Dendritic cell treated with granulocyte-macrophage colony-stimulating factor and Interleukin-4, amounts not matched to agents 40 ng/mL and 50 ng/mL, for 4 days (primary cell): ENCODE data around the gene HTD2.

ENCODE experiments used
- H3K27ac Mint-ChIP-seq: one replicate; pipeline ENCODE4 v1.8.0; 2022; ENCODE audit warnings: mild to moderate bottlenecking, mixed read lengths
- H3K27me3 Mint-ChIP-seq: one replicate; pipeline ENCODE4 v1.8.0; 2022; ENCODE audit warnings: mild to moderate bottlenecking, mixed read lengths
- H3K36me3 Mint-ChIP-seq: one replicate; pipeline ENCODE4 v1.8.0; 2022; ENCODE audit warnings: low read depth, mixed read lengths
- H3K4me1 Mint-ChIP-seq: one replicate; pipeline ENCODE4 v1.8.0; 2022; ENCODE audit warnings: low read depth, mixed read lengths
- H3K4me3 Mint-ChIP-seq: one replicate; pipeline ENCODE4 v1.8.0; 2022; ENCODE audit warnings: mild to moderate bottlenecking, moderate library complexity, mixed read lengths
- H3K9me3 Mint-ChIP-seq: one replicate; pipeline ENCODE4 v1.8.0; 2022; ENCODE audit warnings: mixed read lengths
- intact Hi-C: fragments of 100-400 bp; cut with micrococcal nuclease; formaldehyde crosslinking; loops from one replicate; pipeline ENCODE4 v1.15.0; 2022

HTD2 gene

DNA sequence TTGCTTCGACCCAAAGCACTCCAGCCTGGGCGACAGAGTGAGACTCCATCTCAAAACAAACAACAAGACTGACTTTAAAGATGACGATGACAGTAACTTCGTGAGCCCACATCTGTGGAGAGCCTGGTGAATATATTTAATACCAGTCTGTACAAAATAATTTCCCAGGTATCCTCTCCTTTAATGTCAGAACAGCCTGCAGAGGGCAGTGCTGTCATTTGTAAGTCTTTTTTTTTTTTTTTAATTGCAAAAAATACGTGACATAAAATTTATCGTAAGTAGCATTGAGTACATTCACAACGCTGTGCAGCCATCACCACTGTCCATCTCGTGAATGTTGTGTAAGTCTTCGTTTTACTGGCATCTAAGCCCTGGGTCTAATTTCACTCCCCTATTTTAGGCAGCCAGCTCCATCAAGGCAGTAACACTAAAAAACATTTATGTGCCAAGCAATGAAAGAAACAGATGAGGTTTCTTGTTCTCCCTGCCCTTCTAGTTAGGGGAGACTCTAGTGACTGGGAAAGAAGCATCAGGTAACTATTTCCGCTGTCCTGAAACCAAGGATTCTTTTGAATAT is 1.4 kb downstream of the HTD2 start:
- peaks cover 25% of the 10 kb centered on the region for H3K4me1 Mint-ChIP-seq
- intact Hi-C loops: loop anchor here (2.0 to 10.0 kb wide), 2 partner anchors 225 to 303 kb away; partner anchors contain the start of gene FLNB
- no peaks in the 10 kb centered on the region for H3K9me3 Mint-ChIP-seq
- H3K4me3 Mint-ChIP-seq: peak overlapping the region; percentile 86
- H3K36me3 Mint-ChIP-seq: peaks cover 62% of the 10 kb centered on the region
- peak overlapping the region; percentile 99 for H3K27ac Mint-ChIP-seq
- H3K27me3 Mint-ChIP-seq: no peaks in the 10 kb centered on the region

DNA sequence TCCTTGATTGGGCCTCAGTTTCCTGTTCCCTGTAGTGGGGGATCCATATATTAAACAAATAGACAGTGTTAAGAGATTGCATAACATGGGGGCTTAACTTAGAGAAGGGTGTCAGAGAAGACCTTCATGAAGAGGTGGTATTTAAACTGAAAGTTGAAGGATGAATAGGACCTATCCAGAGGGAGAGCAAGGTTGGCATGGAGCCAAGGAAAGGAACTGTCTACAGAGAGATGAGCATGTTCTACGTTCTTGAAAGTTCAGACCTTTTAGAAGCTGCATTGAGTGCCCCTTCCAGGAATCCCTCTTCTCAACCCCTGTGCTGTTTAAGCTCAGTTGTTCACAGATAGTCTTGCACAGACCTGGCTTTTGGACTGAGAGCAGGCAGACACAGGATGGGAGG is 2.4 kb downstream of the HTD2 start:
- intact Hi-C loops: loop anchor here (10.0 kb wide), 1 partner anchor 304 kb away; the partner anchor contains the start of gene FLNB
- no peaks in the 10 kb centered on the region for H3K9me3 Mint-ChIP-seq
- H3K27me3 Mint-ChIP-seq: no peaks in the 10 kb centered on the region
- H3K36me3 Mint-ChIP-seq: peaks cover 72% of the 10 kb centered on the region
- peaks cover 29% of the 10 kb centered on the region for H3K4me1 Mint-ChIP-seq
- no peak overlapping the region for H3K4me3 Mint-ChIP-seq
- peak overlapping the region; percentile 73 for H3K27ac Mint-ChIP-seq

- Mint-ChIP-seq H3K9me3 (no peaks in the 10 kb centered on the region), H3K4me3 (peak overlapping the region; percentile 44), H3K36me3 (peaks cover 72% of the 10 kb centered on the region), H3K4me1 (peaks cover 56% of the 10 kb centered on the region), H3K27ac (peak overlapping the region; percentile 90), H3K27me3 (no peaks in the 10 kb centered on the region)
- intact Hi-C loops: loop anchor here (5.0 kb wide), 1 partner anchor 174 kb away; the partner anchor contains the start of gene KCTD6
Measured at GRCh38 chr3:58317811-58318210, 11.5 kb downstream of the HTD2 start.

DNA sequence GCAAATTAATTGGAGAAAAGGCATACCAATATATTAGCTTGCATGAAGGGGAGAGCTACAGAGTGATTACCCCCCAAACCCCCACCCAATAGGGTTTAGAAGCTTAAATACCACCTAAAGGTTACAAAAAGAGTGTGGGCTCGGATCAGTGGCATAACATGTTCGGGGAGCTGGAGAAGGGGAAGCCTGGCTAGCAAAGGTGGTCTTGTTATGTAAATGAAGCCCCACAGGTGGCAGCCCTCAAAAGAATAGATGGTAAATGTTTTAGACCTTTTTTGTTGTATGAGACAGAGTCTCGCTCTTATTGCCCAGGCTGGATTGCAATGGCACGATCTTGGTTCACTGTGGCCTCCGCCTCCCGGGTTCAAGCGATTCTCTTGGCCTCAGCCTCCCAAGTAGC is 15.5 kb downstream of the HTD2 start:
- peaks cover 33% of the 10 kb centered on the region for H3K36me3 Mint-ChIP-seq
- no peaks in the 10 kb centered on the region for H3K27me3 Mint-ChIP-seq
- no peak overlapping the region for H3K27ac Mint-ChIP-seq
- H3K4me3 Mint-ChIP-seq: no peak overlapping the region
- H3K4me1 Mint-ChIP-seq: peaks cover 37% of the 10 kb centered on the region
- no peaks in the 10 kb centered on the region for H3K9me3 Mint-ChIP-seq
- intact Hi-C loops: loop anchor here (1.0 to 5.0 kb wide), 2 partner anchors 93 to 211 kb away; no protein-coding TSS in a partner anchor

GRCh38 chr3:58322793-58323192 is 16.5 kb downstream of the HTD2 start:
- H3K27ac Mint-ChIP-seq: no peak overlapping the region

DNA sequence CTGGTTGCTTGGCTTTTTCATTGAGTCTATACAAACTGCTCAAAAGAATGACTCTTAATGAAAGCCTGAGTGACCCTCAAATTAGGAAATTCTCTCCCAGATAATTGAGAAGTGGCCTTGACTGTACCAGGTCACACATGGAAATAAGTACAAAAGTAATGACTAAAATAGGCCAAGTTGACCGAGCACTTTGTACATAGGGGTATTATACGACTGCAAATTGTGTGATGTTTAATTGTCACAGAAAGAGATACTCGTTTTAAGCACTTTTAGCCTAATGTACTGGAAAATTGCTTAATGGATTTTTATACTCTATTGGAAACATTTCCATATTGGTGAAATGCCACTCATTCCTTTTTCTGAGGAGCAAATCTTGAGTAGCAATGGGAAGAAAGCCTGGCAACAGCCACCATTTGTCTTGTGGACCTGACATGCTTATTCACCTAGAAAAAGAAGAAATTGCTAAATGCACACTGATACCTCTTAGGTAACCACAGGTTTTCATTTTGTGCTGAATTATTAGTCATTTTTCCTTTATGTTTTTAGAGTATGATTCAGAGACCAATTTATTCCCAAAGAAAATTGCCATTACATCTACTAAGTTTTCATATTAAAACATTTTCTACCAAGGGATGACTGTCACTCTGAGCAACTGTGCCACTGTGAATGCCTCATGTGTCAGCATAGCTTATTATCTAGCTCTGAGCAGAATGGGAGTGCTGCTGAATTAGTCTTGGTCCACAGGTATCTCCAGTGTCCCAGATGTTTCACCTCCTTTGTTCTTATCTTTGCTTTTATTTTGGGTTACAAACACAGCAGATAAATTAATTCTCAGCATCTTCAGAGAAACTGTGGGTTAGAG is 17.4 kb downstream of the HTD2 start:
- Mint-ChIP-seq H3K27me3 (no peaks in the 10 kb centered on the region), H3K4me1 (peaks cover 18% of the 10 kb centered on the region), H3K4me3 (no peak overlapping the region), H3K9me3 (no peaks in the 10 kb centered on the region), H3K36me3 (peaks cover 14% of the 10 kb centered on the region), H3K27ac (no peak overlapping the region)
- intact Hi-C loops: loop anchor here (5.0 kb wide), 1 partner anchor 209 kb away; no protein-coding TSS in a partner anchor

More at GRCh38 chr3:58322793-58323192, 16.5 kb downstream of the HTD2 start:
- H3K27me3 Mint-ChIP-seq: no peaks in the 10 kb centered on the region
- intact Hi-C loops: loop anchor here (5.0 kb wide), 1 partner anchor 210 kb away; no protein-coding TSS in a partner anchor
- H3K36me3 Mint-ChIP-seq: peaks cover 23% of the 10 kb centered on the region
- no peak overlapping the region for H3K4me3 Mint-ChIP-seq
- peaks cover 27% of the 10 kb centered on the region for H3K4me1 Mint-ChIP-seq
- H3K9me3 Mint-ChIP-seq: no peaks in the 10 kb centered on the region

- no peak overlapping the region for H3K27ac Mint-ChIP-seq
- H3K4me3 Mint-ChIP-seq: no peak overlapping the region
- peaks cover 12% of the 10 kb centered on the region for H3K4me1 Mint-ChIP-seq
- no peaks in the 10 kb centered on the region for H3K27me3 Mint-ChIP-seq
- H3K36me3 Mint-ChIP-seq: peaks cover 4% of the 10 kb centered on the region
- no peaks in the 10 kb centered on the region for H3K9me3 Mint-ChIP-seq
- intact Hi-C loops: loop anchor here (5.0 kb wide), 1 partner anchor 208 kb away; no protein-coding TSS in a partner anchor
Measured at GRCh38 chr3:58324391-58325390, 18.4 kb downstream of the HTD2 start.

- no peaks in the 10 kb centered on the region for H3K27me3 Mint-ChIP-seq
- intact Hi-C loops: no loop called here
- H3K9me3 Mint-ChIP-seq: no peaks in the 10 kb centered on the region
- no peaks in the 10 kb centered on the region for H3K36me3 Mint-ChIP-seq
- H3K4me3 Mint-ChIP-seq: no peak overlapping the region
- H3K4me1 Mint-ChIP-seq: peaks cover 12% of the 10 kb centered on the region
- no peak overlapping the region for H3K27ac Mint-ChIP-seq
Measured at GRCh38 chr3:58325525-58325992, 19.2 kb downstream of the HTD2 start.

GRCh38 chr3:58326267-58326900 is 20.1 kb downstream of the HTD2 start:
- H3K27ac Mint-ChIP-seq: no peak overlapping the region
- intact Hi-C loops: no loop called here
- no peaks in the 10 kb centered on the region for H3K27me3 Mint-ChIP-seq
- H3K4me1 Mint-ChIP-seq: peaks cover 4% of the 10 kb centered on the region
- H3K9me3 Mint-ChIP-seq: no peaks in the 10 kb centered on the region
- H3K4me3 Mint-ChIP-seq: no peak overlapping the region
- no peaks in the 10 kb centered on the region for H3K36me3 Mint-ChIP-seq

DNA sequence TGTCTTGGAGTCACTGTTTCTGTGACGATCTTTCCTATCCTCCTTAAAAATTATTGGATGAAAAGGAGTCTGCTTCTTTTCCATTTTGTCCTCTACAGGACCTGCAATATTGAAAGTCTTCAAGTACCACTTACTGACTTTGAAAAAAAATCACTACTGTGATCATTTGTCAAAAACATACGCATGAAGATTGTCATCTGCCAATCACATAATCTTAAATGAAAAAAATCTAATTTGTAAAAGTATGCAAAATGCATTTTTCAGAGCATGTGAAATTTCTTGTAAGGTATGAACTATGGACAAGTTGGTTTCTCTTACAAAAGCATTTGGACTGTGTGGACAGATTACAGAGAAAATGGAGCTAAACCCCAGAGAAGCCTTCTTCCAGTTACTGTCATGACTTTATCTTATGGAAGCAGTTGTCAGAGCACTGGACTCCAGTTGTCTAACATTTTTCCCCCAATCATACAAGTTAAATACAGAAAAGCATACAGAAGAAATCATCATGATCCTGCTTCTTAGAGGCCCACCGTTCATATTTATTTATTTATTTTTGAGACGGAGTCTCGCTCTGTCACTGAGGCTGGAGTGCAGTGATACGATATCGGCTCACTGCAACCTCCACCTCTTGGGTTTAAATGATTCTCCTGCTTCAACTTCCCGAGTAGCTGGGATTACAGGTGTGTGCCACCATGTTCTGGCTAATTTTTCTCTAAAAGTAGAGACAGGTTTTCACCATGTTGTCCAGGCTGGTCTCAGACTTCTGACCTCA is 23.0 kb downstream of the HTD2 start:
- Mint-ChIP-seq H3K36me3 (peaks cover 10% of the 10 kb centered on the region), H3K27me3 (no peaks in the 10 kb centered on the region), H3K4me3 (no peak overlapping the region), H3K27ac (no peak overlapping the region), H3K9me3 (no peaks in the 10 kb centered on the region), H3K4me1 (peaks cover 10% of the 10 kb centered on the region)
- intact Hi-C loops: no loop called here

GRCh38 chr3:58329922-58330413 is 23.6 kb downstream of the HTD2 start:
- no peak overlapping the region for H3K4me3 Mint-ChIP-seq
- H3K36me3 Mint-ChIP-seq: peaks cover 10% of the 10 kb centered on the region
- H3K27me3 Mint-ChIP-seq: no peaks in the 10 kb centered on the region
- no peak overlapping the region for H3K27ac Mint-ChIP-seq
- intact Hi-C loops: loop anchor here (5.0 kb wide), 1 partner anchor 42 kb away; no protein-coding TSS in a partner anchor
- peaks cover 16% of the 10 kb centered on the region for H3K4me1 Mint-ChIP-seq
- no peaks in the 10 kb centered on the region for H3K9me3 Mint-ChIP-seq

- intact Hi-C loops: loop anchor here (2.0 to 5.0 kb wide), 2 partner anchors 41 to 161 kb away; partner anchors contain the start of gene KCTD6
- Mint-ChIP-seq H3K4me1 (peaks cover 32% of the 10 kb centered on the region), H3K36me3 (peaks cover 19% of the 10 kb centered on the region), H3K27ac (peak overlapping the region; percentile 91), H3K27me3 (no peaks in the 10 kb centered on the region), H3K9me3 (no peaks in the 10 kb centered on the region), H3K4me3 (peak overlapping the region; percentile 95)
Measured at GRCh38 chr3:58331593-58332152, 25.4 kb downstream of the HTD2 start.
